ENCODE results near the gene FPGT.

GRCh38 chr1:74215229-74215628, 17.2 kb downstream of the FPGT start:
- TF ChIP-seq POLR2A (IDR thresholded peaks at IDR 0.05) (no peak), CTCF (IDR thresholded peaks at IDR 0.05) (no peak)
